Hematopoietic multipotent progenitor cell treated with erythropoietin and hydrocortisone succinate and interleukin-3 and kit ligand, for 17 days (in vitro differentiated cells): Measurements from ENCODE around the gene DMAP1.
A peak's percentile ranks its signal among the peaks of the same experiment; 100 is the strongest.
"Not testable (repeated sequence)": the region's sequence is repeated elsewhere in the genome, so short reads cannot be mapped to it uniquely, and the experiment has no call there.

Experiments used
- DNase-seq: peaks from one replicate; pipeline ENCODE4 v3.0.0-alpha.2; 2015; ENCODE audit warnings: low spot score

The DMAP1 gene

GRCh38 chr1:44213222-44214112 is at the start of gene DMAP1:
Gene DMAP1, plus strand, starts transcription at chr1:44213471. Its CDS starts 283 bp downstream, at chr1:44213754.
- DNase-seq: peak; percentile 89

- no peak for DNase-seq
Measured at GRCh38 chr1:44168520-44169098, 44.7 kb upstream of the DMAP1 start.

- no peak for DNase-seq
Measured at GRCh38 chr1:44170281-44170823, 42.9 kb upstream of the DMAP1 start.

GRCh38 chr1:44174630-44175029 is 38.6 kb upstream of the DMAP1 start:
- DNase-seq: no peak

GRCh38 chr1:44200336-44200735 is 12.9 kb upstream of the DMAP1 start:
- no peak for DNase-seq

GRCh38 chr1:44206545-44206944 is 6.7 kb upstream of the DMAP1 start:
- not testable (repeated sequence) for DNase-seq

GRCh38 chr1:44208226-44208625 is 5.0 kb upstream of the DMAP1 start:
- no peak for DNase-seq

GRCh38 chr1:44210595-44210994 is 2.7 kb upstream of the DMAP1 start:
- DNase-seq: no peak

- peak; percentile 63 for DNase-seq
Measured at GRCh38 chr1:44212355-44213221, 683 bp upstream of the DMAP1 start.

GRCh38 chr1:44217809-44218410 is 4.6 kb downstream of the DMAP1 start:
- DNase-seq: peak; percentile 90

GRCh38 chr1:44218503-44219300 is 5.4 kb downstream of the DMAP1 start:
- DNase-seq: no peak

- no peak for DNase-seq
Measured at GRCh38 chr1:44219301-44219626, 6.0 kb downstream of the DMAP1 start.

GRCh38 chr1:44220001-44220751 is 6.9 kb downstream of the DMAP1 start:
- no peak for DNase-seq

- no peak for DNase-seq
Measured at GRCh38 chr1:44220755-44221154, 7.5 kb downstream of the DMAP1 start.

- no peak for DNase-seq
Measured at GRCh38 chr1:44221769-44222168, 8.5 kb downstream of the DMAP1 start.

GRCh38 chr1:44222397-44223186 is 9.3 kb downstream of the DMAP1 start:
- no peak for DNase-seq

- no peak for DNase-seq
Measured at GRCh38 chr1:44223187-44223610, 9.9 kb downstream of the DMAP1 start.

- no peak for DNase-seq
Measured at GRCh38 chr1:44225761-44226160, 12.5 kb downstream of the DMAP1 start.

- peak; percentile 92 for DNase-seq
Measured at GRCh38 chr1:44227211-44227610, 13.9 kb downstream of the DMAP1 start.

- no peak for DNase-seq
Measured at GRCh38 chr1:44228218-44228617, 14.9 kb downstream of the DMAP1 start.
